GM12891 (cell line): Measurements from ENCODE around the gene CCDC182.

Experiments used
- DNase-seq: peaks from one replicate; pipeline ENCODE4 v3.0.0; 2011; ENCODE audit warnings: low spot score; ENCODE audit not compliant: insufficient read length
- FAIRE-seq: peaks from 2 replicates; lab custom pipeline; 2011; peaks lifted over from hg19 to GRCh38; lab: Jason Lieb, UNC
- PAX5 ChIP-seq: IDR thresholded peaks from 2 replicates; pipeline ENCODE4 v1.6.1; 2011; ENCODE audit warnings: low read length, moderate library complexity, mild to moderate bottlenecking; ENCODE audit not compliant: insufficient read depth, severe bottlenecking
- POLR2A ChIP-seq: IDR thresholded peaks from 2 replicates; pipeline ENCODE4 v1.6.1; 2011; ENCODE audit warnings: low read depth, low read length, control low read depth
- POLR2AphosphoS5 ChIP-seq: IDR thresholded peaks from 2 replicates; pipeline ENCODE4 v1.6.1; 2011; ENCODE audit warnings: low read depth, low read length, control low read depth
- POU2F2 ChIP-seq: IDR thresholded peaks from 2 replicates; pipeline ENCODE4 v1.6.1; 2011; ENCODE audit warnings: low read depth, mild to moderate bottlenecking, control low read depth, low read length, moderate library complexity
- SPI1 ChIP-seq: IDR thresholded peaks from 2 replicates; pipeline ENCODE4 v1.6.1; 2011; ENCODE audit warnings: low read depth, low read length, control low read depth
- TAF1 ChIP-seq: IDR thresholded peaks from 2 replicates; pipeline ENCODE4 v1.6.1; 2011; ENCODE audit warnings: low read depth, low read length, control low read depth

The CCDC182 gene

DNA sequence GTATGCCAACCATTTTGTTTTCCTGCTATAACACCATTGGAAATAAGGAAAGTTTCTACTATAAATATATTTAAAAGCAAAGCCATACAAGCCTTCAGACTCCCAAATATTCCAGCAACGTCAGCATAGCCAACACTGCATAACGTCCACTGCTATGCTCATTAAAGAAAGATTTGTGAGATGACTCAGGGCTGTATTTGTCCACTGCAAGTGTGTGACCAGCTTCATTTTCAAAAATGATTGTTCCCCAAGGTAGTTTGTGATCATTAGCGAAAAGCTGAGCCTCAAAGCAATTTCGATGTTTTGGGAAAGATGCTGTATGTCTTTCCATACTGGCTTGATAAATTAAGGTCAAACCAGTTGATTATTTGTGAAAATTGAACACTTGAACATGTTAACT is 14.9 kb upstream of the CCDC182 start:
- FAIRE-seq, result no peak
- no peak for DNase-seq
- TF ChIP-seq SPI1, result no peak
- no peak for TF ChIP-seq POU2F2
- no peak for TF ChIP-seq POLR2A
- no peak for TF ChIP-seq POLR2AphosphoS5
- TF ChIP-seq PAX5, result no peak
- TF ChIP-seq TAF1, result no peak

DNA sequence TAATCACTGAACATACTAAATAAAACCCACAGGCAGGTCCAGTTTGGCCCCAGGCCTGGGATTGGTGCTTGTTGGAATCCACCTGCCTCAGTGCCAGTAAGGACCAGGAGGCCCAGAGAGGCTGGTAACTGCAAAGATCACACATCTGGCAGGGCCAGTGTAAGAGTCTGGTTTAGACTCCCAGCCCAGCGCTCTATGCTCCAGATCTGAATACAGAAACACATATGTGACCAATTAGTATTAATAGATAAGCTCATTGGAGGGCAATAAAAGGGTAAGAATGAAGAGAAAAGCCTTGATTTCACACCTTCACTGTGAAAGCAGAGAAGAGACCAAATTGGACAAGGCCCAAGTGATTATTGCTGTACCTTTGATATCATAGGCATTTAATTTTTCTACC is 13.6 kb upstream of the CCDC182 start:
- FAIRE-seq (no peak), DNase-seq (no peak)
- TF ChIP-seq SPI1, result no peak
- TF ChIP-seq TAF1, result no peak
- TF ChIP-seq POLR2A, result no peak
- no peak for TF ChIP-seq PAX5
- TF ChIP-seq POLR2AphosphoS5, result no peak

DNA sequence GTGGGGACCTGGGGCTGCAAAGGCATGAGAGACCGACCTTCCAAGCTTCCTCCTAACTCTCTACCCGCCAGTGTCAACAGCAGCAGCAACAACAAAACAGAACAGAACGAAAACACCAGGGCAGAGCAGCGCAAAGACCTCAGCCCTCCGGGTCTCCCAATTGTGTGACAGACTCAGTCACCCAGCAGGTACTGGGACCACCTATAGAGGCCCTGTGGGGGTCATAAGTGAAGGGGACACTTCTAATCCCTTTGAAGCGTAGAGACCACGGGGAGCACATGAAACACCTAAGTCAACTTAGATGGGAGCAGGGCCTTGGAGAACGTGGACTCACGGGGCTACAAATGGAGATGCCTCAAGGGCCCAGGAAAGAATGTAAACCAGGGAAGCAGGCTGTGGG is 12.6 kb upstream of the CCDC182 start:
- TF ChIP-seq TAF1, result no peak
- FAIRE-seq (no peak), DNase-seq (no peak)

DNA sequence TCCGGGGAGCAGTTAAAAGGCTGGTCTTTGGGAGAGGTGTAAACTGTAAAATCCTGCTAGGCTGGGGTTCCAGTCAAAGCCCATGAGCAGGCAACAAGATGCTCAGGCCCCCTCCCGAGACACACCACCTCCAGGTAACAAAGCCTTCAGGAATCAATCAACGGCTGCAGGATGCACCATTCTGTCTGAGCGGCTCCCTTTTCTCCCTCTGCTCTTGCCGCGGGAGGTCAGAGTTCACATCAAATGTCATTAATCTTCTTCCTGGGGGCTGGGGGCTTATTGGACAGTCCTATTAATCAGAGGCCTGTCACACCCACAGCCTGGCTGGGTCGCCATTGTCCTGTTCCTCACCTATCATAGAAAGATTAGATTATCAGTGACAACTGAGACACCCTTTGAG is 11.9 kb upstream of the CCDC182 start:
- DNase-seq (no peak), FAIRE-seq (no peak)
- no peak for TF ChIP-seq SPI1
- TF ChIP-seq POU2F2, result no peak
- no peak for TF ChIP-seq TAF1
- no peak for TF ChIP-seq POLR2A
- TF ChIP-seq PAX5, result no peak
- no peak for TF ChIP-seq POLR2AphosphoS5

DNA sequence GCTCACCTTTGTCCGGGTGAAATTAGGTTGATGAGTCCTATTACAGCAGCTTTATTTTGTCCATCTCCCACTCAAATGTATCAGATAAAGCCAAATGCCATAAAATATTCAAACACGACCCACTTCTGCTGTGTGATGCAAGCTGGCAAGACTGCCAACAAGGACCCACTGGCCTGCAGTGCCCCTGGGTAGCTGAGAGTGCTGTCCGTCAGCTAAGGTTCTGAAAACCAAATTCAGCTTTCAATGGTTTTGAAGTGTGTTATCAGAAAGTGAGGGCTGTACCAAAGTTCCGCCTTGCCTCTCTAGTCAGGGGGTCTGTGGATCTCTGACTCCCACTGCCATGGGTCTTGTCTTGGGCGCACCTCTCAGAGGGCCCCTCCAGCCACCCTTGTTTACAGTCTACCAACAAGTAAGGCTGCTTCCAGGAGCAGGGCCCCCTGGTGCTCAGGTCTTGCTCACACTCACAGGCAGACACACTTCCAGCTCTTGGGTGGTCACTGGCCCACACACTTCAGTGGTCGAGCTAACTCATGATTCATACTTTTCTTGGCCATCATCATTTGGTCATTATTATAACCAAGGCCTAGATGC is 10.5 kb upstream of the CCDC182 start:
- no peak for TF ChIP-seq SPI1
- no peak for TF ChIP-seq POU2F2
- TF ChIP-seq POLR2AphosphoS5, result no peak
- no peak for TF ChIP-seq PAX5
- no peak for TF ChIP-seq POLR2A
- TF ChIP-seq TAF1, result no peak
- FAIRE-seq (no peak), DNase-seq (no peak)

DNA sequence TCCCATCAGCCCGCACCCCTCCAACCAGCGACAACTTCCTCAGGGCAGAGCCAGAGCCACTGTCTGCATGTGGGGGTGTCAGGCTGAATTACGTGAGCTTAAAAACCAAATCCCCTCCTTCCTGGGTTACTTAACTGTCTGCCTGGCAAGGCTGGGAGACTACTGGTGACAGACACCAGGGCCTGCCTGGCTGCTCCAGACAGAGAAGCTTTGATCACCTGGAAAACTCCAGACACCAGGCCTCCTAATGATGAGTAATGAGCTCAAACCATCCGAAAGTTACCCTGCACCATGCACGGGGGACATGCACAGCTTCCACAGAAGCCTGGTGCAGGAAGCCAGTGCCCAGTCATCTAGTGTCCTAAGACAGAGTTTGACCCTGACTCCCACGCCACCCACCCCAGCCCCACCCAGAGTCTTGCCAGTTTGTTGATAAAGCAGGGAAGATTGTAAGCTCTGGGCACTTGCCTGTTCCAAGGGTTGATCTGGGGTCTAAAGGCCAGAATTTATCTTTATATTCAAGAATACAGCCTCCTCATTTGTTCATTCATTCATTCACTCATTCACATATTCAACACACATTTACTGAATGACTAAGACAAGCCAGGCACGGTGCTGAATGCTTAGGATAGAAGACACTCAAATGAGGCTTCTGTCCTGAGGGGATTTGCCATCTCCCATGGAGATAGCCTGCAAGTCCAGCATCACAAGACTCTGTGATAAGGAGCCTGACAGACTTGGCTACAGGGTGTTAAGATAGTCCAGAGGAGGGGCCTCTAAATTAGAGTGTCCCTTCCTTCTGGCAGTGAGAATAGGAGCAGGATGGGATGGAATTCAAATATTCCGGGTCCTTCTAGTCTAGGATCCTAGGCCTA is 7.2 kb upstream of the CCDC182 start:
- FAIRE-seq, result no peak
- no peak for DNase-seq
- TF ChIP-seq POLR2AphosphoS5, result no peak
- TF ChIP-seq POLR2A, result no peak
- TF ChIP-seq PAX5, result no peak
- no peak for TF ChIP-seq POU2F2
- no peak for TF ChIP-seq SPI1
- TF ChIP-seq TAF1, result no peak

DNA sequence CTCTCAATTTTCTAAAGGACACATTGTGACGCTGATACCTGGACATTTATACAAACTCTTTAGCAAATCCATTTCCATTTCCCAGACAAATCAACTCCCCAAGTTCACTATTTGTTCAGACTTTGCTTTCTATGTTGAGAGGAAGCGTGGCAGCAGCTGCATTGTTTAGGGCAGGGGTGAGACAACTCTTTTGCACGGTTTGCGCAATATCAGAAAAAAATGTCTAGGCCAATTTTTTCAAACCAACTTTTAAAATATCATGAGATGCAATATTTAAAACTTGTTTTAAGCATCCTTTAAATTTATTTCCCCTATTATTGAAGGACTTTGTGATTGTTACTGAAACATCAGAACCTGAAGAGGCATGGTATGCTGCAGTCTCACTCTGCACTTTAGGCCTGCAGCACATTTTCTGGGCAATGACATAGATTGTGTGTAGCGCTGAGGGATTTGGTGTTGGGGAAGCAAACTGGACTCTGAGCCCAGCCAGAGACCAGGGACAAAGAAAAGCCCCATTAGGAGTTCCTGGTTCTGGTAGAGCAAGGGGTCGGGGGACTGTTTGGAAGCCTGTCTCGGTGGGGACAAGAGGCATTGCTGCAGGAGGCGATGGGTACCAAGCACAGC is 6.4 kb upstream of the CCDC182 start:
- no peak for TF ChIP-seq PAX5
- TF ChIP-seq POLR2A, result no peak
- TF ChIP-seq POLR2AphosphoS5, result no peak
- no peak for TF ChIP-seq TAF1
- TF ChIP-seq SPI1, result no peak
- no peak for TF ChIP-seq POU2F2
- no peak for FAIRE-seq
- no peak for DNase-seq

DNA sequence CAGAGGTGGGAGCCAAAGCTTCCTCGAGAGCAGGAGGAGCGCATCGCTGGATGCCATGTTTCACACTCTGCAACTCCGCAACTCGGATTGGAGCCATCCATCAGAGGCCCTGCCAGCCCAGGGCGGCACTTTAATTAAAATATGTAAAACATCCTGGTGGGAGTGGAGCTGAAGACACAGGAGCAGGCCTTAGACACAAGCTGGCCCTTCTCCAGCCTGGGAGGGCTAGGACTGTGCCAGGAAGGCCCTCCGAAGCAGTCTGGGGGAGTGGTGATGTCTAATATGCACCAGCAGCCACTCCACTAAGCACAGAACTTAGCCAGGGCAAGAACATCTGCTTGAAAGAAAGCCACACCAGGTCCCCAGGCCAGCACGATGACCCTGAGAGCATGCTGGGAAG is 5.8 kb upstream of the CCDC182 start:
- DNase-seq (no peak), FAIRE-seq (no peak)
- TF ChIP-seq SPI1 (no peak), POLR2AphosphoS5 (no peak), POLR2A (no peak), TAF1 (no peak), POU2F2 (no peak), PAX5 (no peak)

DNA sequence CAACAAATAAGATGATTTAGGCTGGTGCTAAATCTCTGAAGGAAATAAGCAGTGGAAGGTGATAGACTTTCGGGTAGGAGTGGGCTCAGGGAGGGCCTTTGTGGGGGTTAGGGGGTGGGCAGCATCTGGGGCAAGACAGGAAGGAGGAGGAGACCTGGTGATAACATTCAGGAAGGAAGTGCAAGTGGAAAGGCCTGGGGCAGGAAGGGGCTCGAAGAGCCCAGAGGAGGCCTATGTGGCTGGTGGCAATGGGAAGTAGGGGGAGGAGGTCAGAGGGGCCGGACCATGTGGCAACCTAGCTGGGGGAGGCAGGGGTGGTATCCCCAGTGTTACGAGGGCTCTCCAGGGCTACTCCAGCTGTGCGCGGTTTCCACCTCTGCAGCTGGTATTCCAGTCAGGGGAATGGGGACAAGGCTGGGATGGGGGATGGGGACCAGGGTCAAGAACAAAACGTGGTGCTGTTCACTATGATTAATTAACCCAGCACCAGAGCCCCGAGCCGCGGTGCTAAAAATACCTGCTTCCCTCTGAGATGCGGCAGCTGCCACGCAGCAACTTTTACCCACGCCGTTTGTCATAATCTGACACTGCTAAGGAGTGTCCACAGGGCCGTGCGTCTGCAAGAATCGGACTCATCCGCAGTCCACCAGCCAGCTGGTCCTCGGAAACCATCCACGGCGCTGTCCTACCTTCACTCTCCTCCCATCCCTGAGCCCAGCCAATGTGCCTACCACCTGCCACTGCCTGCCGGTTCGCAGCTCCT is 5.2 kb upstream of the CCDC182 start:
- no peak for TF ChIP-seq POLR2AphosphoS5
- no peak for TF ChIP-seq POLR2A
- no peak for TF ChIP-seq TAF1
- no peak for TF ChIP-seq PAX5
- TF ChIP-seq POU2F2, result no peak
- TF ChIP-seq SPI1, result no peak
- FAIRE-seq, result no peak
- DNase-seq, result no peak
